DOHH2 (cell line): ENCODE results near the gene CHN2.

Experiments used
- CTCF ChIP-seq: fragments of 200-600 bp; sonication (generic); IDR thresholded peaks from one replicate; pipeline ENCODE4 v1.5.1; 2014; ENCODE audit warnings: antibody characterized with exemption, mild to moderate bottlenecking, low read depth, low read length; ENCODE audit not compliant: poor library complexity, severe bottlenecking
- EZH2phosphoT487 ChIP-seq: fragments of 200-600 bp; sonication (generic); IDR thresholded peaks from 2 replicates; pipeline ENCODE4 v1.6.1; 2017; ENCODE audit warnings: borderline replicate concordance, mild to moderate bottlenecking, antibody characterized with exemption, low read length, moderate library complexity, mixed read lengths

DNA sequence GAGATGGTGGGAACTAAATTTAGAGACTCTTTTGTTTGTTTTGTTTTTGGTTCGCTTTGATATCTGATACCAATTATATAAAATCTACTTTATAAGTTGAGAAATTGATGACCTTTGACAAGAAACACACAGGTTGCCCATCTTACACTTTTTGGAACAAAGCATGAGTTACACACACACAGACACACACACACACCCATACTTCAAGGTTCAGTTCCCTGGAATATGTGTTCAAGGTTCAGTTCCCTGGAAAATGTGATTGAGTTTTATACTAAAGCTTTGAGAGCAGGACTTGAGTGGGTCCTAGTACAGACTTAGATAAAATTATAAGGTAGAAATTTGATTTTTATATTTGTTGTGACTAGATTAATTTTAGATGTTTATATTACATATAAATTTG is 234.8 kb downstream of the CHN2 start:
- TF ChIP-seq CTCF (no peak), EZH2phosphoT487 (no peak)
